ENCODE data around the gene CNTNAP2.

Gene CNTNAP2

DNA sequence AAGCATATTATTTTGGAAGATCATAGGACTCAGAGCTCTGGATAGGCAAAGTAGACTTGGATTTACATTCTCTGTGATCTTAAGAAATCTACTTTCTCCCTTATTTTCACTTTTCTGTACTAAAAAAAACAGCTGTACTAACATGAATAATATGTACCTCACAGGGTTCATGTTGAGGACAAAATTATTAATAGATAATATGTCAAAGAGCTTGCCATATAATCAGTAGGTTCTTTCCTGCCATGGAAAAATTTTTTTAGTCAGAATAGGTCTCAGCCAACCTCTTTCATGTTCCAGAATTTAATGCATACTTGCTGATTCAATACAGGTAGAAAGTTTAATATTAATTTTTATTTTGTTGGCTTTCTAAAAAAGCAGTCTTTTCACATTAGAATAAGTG is 1693.7 kb downstream of the CNTNAP2 start:
- DNase-seq, result no peak

DNA sequence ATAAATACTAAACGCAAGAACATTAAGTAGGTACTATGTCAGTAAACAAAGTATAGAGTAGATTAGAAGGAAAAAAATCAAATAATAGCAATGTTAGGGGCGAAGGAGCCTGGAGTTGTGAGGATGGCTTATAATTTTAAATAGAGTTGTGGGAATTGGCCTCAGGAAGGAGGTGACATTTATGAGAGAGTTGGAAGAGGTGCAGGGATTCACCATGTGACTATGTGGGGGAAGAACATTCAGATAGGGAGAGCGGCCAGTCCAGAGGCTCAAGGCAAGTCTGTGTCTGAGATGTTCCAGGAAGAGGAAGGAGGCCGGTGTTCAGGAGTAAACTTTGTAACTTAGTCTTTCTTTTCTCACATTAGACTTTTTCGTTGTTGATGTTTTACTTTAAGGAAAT is 1695.3 kb downstream of the CNTNAP2 start:
- DNase-seq, result no peak

DNA sequence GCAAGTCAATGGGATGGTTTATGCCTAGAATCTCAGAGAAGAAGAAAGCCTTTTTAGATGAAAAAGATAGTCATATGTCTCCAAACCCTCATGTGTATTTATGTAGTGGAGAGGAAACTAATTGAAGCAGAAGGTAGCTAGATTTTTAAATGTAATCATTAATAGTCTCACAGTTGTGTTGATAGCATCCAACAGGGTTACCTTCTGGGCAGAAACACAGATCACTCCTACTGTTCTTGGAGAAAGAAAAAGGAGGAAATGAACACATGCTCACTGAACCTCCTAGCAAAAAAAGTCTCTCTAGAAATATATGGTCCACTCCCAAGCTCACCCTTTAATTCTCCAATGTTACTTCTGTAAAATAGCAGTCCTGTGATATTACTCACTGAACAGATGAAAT is 1696.7 kb downstream of the CNTNAP2 start:
- no peak for DNase-seq

DNA sequence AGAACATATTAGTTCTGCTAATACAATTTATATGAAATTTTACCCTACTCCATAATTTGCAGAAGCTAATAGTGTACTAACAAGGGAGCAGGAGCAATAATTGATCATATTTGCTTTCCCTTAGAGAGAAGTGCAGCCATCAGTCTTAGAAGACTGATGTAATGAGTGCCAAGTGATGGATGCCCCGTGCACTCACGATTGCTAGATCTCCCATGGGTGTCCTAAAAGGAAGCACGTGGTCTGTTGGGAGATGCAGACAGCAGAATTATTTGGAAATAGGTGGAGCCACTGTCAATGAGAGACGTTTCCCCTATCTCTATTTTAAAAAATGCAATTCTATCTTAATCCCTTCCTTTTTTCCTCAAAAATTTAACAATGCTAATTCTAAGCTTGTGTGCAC is 1701.7 kb downstream of the CNTNAP2 start:
- no peak for DNase-seq

DNA sequence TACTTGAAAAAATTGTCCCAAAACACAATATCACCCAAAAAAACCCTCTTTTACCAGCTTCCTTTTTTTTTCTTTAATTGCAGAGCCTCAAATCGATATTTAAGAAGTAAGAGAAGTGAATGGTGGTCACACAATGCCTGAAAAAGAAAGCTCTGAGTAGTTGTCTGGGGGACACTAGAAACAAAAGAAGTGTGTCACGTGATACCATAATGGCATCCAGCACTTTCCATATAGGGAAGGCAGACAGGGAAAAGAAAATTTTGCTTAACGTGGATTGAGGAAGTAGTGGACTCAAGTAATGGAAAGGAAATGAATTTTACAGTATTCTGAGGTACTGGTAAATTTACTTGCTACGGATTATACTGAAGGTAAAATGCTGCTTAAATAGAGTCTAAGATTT is 1708.1 kb downstream of the CNTNAP2 start:
- DNase-seq, result no peak

DNA sequence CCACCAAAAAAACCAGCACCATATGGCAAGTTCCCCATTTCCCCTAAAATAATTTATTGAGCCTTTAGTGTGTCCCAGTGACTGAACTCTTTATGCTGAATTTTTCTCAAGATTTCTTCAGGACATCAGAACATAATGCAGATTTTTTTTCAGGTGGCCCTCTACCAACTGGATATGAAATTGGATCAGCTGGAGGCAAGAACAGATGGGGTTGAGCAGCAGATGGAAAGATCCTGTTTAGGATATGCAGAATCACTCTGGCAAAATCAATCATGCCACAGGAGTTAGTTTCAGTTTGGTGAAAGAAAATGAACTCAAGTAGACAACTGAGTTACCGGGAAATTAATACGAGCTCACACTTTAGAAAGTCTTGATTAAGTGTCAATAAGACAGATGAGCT is 1712.4 kb downstream of the CNTNAP2 start:
- no peak for DNase-seq

DNA sequence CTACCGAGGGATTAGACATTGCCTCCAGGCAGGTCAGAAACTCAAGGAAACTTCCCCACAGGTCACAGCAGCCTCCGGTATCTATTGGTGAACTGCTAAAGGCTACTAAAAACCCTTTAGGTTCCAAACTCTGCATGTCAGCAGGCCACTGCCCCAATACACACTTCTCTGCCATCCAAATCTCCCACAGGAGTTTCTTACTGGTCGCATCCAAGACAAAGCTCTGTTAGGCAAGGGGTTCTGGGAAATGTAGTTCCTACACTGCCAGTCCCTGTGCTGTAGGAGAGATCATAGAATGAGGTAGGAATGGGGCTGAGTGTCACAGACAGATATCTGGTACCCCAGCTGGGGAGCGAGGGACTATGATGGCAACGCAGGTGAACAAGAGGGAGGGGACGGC is 1717.0 kb downstream of the CNTNAP2 start:
- DNase-seq, result no peak

DNA sequence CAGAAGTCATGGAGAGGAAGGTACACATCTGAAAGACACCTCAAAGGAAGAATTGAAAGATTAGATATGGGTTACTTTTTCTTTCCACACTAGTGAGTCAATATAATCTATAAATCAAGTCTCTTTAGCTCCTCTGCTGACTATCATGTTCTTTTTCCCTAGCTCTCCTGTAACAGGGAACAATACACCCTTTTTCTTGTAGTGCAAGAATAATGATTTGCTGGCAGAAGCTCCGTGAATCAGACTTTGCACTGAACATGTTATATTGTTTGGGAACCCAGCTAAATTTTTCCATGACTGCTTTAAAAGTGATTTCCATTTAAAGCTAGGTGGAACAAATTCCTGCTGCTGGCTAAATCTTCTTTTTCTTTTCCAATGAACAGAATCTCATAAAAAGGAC is 1717.4 kb downstream of the CNTNAP2 start:
- no peak for DNase-seq

DNA sequence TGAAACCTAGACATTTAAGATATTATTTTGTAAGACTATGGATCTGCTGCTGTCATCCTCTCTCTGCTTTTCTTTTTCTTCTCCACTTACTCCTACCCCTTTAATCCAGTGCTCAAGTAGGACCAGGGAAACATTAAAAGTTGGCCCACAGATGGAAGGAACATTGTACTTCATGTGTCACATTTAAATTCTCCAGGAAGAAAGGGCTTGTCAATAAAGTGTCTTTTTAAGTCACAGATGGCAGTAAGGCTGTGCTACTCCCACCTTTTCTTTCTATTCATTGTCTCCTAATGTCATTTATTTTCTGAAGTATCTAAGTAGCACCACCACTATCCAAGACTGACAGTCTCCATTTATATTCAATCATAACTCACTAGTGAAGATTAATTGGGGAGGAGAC is 1736.2 kb downstream of the CNTNAP2 start:
- no peak for DNase-seq

DNA sequence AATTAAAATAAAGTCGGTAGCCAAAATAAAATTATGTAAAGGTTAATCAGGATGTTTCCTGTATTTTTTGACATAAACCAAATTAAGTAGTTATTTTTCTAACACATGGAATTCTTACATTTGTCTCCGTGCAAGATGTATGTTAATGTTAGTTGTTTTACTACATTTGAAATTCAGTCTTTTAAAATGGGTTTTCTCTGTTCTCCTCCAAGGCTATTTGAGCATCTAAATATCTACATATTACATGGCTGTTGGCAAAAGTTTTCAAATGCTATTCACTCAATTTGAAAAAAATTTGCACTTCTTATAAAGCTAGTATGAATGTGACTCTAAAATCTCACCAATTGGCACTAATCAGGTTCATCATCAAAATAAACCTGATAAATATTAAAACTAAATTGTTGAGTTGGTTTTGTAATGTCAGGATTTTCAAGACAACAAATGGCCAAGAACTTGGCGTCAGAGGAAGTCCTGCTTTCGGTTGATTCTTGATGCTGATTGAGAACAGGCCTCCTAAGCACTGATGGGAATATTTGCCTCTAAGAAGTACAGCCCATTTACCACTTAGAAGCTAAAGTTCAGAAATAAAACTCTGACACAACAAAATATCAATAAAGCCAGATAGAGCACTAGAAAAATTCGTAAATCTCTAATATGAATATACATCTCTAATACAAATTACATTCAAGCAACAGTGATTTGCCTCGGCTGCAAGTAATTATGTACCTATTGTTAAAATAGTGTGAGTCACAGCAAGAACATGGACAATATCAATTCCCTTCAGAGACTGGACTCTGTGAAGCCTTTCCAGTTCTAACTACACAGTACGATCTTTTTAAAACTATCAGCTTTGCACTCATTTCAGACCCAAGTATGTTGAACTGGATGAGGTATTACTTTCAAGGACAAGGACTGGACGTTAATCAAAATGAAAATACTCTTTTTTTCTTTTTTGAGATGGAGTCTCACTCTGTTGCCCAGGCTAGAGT is 1740.8 kb downstream of the CNTNAP2 start:
- DNase-seq, result no peak

DNA sequence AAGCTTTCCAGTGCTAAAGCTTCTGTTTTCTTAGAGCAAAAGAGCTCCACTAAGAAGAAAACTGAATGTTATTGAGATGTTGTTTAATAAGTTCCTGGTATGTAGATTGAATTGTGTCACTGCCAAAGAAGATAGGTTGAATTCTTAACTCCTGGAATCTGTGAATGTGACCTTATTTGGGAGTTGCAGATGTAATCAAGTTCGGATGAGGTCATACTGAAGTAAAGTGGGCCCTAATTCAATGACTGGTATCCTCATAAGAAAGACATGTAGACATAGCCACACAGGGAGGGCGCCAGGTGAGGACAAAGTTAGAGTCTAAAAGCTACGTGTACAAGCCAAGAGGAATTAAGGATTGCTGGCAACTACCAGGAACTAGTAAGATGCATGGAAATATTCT is 1741.8 kb downstream of the CNTNAP2 start:
- DNase-seq, result no peak

DNA sequence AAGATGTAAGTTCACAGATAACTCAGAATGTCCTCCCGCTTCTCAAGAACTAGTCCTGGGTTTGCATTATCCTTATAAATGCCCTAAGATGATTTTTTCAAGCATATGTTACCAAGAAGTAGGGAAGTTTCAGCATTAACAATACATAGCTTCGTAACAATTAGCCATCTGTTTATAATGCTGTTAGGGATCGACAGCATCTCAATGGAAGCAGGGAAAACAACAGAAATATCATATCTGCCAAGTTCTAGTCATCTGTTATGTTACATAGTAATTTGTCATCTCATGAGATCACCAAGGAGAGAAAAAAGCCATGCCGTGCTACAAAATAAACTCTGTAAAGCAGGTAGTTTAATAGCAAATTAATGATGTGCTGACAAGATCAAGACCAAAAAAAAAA is 1742.4 kb downstream of the CNTNAP2 start:
- DNase-seq, result no peak

DNA sequence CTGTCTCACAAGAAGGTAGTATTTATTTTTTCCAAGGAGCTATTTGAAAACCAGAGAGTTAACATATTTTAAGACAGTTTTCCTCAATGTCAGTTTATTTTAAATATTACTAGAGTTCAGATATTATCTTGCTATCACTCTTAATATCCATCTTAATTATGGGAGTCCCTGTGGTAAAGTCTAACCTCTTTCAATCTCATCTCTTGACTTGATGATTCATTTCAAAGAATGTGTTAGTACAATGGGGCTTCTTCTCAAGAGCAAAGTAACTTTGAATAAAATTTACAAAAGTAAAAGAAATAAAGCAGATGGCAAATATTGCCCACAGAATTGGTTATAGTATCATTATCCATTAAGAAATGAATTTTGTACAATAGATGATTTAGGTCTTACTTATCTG is 1742.9 kb downstream of the CNTNAP2 start:
- no peak for DNase-seq

DNA sequence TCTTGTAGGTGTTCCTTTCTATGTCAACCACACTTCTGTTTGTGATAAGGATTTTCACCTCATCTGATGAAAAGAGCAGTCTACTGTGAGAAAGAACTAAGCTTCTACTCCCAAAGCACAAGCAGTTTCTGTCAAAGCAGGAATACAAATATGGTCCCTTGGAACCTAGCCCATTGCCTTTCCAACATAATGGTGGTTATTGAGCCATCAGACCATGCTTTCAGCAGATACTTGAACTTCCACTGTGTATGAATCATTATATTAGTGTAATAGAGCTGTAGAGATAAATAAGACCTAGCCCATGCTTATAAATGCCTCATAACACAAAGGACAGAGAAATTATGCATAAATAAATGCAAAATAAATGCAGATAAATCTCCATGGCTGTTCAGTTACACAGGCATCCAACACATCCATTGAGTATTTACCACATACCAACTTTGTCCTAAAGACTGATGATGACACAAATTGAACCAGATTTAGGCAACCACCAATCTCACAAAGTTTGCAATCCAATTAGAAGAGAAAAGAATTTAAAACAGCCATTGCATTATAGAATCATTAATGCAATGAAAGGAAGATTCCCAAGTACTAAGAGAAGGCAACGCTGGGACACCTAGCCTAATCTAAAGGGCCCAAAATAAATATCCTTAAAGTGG is 1744.6 kb downstream of the CNTNAP2 start:
- no peak for DNase-seq

DNA sequence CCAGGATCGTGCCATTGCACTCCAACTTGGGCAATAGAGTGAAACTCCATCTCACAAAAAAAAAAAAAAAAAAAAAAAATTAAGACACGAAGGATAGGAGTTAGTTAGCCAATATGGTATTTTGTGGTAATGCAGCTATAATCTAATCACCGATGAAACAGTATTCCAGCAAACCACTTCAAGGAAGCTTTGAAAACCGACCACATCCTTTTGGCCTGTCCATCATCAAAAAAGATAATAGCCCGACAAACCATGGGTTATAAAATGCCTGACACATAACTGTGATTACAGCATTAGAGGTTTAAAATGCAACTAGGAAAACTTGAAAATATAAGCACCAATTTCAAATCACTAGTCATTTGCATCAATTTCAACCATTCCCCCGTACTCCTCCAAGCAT is 1745.3 kb downstream of the CNTNAP2 start:
- no peak for DNase-seq

DNA sequence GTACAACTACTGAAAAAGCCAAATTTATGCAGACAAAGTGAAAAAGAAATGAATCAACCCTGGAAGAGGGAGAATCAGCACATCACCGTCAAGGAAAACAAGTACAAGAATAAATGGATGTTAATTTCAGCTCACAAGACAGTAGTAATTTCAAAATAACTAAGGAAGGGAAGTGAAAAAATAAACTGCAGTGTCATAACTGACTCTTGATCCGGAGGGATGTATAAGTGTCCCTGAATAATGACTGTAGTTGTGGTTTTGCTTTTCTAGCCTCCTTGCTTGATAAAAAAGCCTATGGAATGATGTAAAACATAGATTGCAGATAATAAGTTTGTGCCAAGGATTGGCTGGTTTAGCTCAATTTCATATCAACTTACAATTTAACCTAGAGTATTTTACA is 1752.9 kb downstream of the CNTNAP2 start:
- DNase-seq, result no peak

DNA sequence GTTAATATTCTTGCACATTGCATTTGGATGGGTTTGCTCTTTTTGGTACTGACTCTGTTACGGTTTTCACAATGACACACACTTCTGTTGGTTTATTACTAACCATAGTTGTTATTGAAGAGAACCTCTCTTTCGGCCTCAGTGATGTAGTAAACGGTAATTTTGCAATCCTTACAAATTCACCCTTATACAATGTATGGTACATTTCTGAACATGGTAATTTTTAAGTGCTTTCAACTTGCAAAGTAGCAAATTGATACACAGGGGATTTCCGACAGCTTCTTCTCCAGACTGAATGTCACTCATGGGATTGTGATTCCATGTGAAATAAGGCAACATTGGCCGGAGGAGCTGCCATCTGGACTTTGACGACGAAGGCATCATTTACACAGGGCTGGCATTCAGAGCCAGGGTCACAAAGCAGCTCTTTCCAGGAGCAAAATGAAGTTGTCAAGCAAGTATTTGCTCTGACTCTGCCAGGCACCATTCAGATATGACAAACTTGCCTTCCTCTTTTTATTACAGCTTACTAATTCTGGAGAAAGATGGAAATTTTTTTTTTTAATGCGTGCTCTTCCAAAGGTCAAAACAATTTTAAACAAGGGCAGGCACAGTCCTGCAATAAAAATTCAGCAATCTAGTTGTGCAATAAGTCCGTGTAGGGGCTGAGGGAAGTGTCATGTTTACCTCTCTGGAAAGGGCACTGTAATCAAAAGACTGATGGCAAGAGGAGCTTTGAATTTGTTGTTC is 1762.5 kb downstream of the CNTNAP2 start:
- DNase-seq, result no peak

DNA sequence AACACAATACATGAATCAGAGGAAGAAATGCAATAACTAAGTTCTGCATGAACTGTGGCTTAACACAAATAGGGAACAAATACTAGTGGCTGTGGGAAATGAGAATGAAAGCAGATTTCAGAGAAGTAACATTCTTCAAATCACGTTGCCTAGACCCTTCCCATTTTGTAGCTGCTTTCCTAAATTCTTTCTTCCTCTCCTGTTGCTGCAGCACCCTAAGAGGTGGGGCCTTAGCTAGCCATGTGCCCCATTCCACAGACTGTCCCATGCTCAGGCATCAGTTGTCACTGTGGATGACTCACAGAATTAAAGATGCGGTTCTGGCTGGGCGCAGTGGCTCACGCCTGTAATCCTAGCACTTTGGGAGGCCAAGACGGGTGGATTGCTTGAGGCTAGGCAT is 1769.3 kb downstream of the CNTNAP2 start:
- DNase-seq, result no peak

DNA sequence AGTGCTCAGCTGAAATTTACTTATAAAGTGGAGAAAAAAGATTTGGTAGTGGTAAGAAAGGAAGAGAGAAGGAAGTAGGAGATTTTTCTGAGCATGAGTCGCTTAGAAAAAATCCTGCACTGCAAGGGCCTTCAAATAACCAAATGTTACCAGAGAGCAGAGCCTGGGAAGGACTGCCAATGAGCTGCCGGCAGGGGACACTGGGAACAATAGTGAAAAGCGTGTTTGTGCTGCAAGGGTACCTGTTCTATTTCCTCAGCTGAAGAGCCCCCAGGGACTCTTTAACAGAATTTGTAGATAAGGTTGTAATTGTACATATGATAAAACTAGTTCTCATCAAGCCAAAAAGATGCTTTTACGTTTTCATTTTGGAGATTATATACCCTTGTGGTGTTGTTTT is 1777.7 kb downstream of the CNTNAP2 start:
- DNase-seq, result no peak

DNA sequence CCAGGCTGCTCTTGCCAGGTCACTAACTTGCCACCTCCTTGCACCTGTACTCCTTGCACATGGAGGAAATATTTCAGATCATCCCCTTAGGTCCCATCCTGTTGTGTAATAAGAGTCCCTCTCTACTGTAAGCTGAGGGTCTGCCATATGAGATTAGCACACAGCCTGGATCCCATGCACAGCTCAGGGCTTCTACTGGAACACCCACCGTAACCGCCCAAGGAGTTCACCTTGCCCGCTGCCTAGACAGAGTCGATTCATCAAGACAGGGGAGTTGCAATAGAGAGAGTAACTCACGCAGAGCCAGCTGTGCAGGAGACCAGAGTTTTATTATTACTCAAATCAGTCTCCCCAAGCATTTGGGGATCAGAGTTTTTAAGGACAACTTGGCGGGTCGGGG is 1779.5 kb downstream of the CNTNAP2 start:
- no peak for DNase-seq

DNA sequence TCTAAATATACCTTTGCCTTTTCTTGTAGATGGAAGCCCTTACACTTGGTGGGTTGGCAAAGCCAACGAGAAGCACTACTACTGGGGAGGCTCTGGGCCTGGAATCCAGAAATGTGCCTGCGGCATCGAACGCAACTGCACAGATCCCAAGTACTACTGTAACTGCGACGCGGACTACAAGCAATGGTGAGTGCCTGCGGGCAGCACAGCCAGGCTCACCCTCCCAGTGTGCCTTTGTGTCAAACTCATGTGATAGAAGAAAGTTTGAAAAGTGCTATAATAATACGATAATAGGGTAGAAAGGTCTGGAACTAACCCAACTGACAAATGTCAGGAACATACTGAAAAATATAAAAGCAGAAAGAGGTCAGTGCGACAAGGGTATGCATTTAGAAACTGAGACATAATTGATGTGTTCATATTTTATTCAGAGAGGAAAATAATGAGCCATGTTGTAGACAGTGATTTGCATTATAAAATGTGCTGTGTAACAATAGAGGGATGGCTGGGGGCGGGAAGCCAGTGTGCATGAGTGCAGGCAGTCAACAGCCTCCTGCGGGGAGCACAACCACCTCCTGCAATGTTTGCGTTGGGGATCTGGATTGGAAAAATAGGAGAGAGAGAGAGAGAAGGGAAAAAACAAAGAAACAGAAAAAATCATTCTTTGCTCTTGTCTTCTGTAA is 1787.1 kb downstream of the CNTNAP2 start:
- DNase-seq, result no peak

DNA sequence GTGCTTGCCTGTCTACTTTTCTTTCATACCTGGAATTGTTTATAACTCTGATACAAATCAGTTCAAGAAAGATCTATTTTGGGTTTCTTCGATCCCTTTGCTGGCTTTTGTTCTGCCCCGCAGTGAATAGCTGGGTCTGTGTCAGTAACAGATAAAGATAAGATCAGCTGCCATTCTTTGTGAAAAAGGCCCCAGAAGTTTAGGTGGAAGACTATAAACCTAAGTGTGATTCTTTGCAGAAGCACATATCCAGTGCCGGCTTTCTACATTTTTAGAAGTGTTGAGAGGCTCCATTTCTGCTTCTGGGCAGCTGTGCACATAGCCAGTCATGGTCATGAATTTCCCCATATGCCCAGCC is 1787.6 kb downstream of the CNTNAP2 start:
- no peak for DNase-seq

Data from right forelimb (tissue), 1 donor.